K562 (cell line): Measurements from ENCODE around the gene C22orf42. TPM values are rescaled to one million over a fixed set of nuclear protein-coding genes. Genes with fewer than 3 reads are reported as not detected.

Experiments used
- ATAC-seq: fragments of 200-7000 bp; cut with Tn5 transposase; 3 replicates; pipeline ENCODE4 v1.9.1; 2020; ENCODE audit warnings: moderate library complexity
- BruUV-seq: library from RNA; stranded (reverse); fragments of 400-500 nt; replicated peaks from 2 replicates; lab custom pipeline; 2021; lab: Mats Ljungman, UMichigan
- CTCF ChIA-PET: fragments of 300-600 bp; formaldehyde crosslinking; extraction: SDS; loops from one replicate; lab custom pipeline; 2021; ENCODE audit warnings: low intra/inter-chr PET ratio; lab: Yijun Ruan, JAX
- POLR2A ChIA-PET: fragments of 300-600, 350-650 bp; sonication (Branson Sonifier 250); formaldehyde crosslinking; extraction: SDS; loops from one replicate; lab custom pipeline; 2021; ENCODE audit warnings: antibody characterized with exemption, inconsistent platforms; lab: Yijun Ruan, JAX
- DNase-seq, 4 experiments: peaks; one replicate each; pipeline versions ENCODE4 v3.0.0 to v3.0.0-alpha.2; 2011 to 2018; ENCODE audit warnings: low spot score in 3 of 4, mixed read lengths in 3 of 4; ENCODE audit errors: extremely low read depth in 1 of 4
- FAIRE-seq: peaks from 2 replicates; lab custom pipeline; 2011; peaks lifted over from hg19 to GRCh38; lab: Jason Lieb, UNC
- H2AFZ ChIP-seq: 2 replicates; pipeline ENCODE4 v1.6.0; 2011; ENCODE audit warnings: low read depth, low read length, control low read depth, inconsistent platforms
- H3K27ac ChIP-seq: fragments of 200-600 bp; 3 replicates; pipeline ENCODE4 v1.8.0; 2011; ENCODE audit warnings: low read depth, mild to moderate bottlenecking, control low read depth, inconsistent platforms, low read length, moderate library complexity, mixed read lengths; ENCODE audit errors: extremely low read depth
- H3K27me3 ChIP-seq, 2 experiments: fragments of 300-600 bp in 1 of 2; 2 replicates in 1 of 2; 3 replicates in 1 of 2; pipeline versions ENCODE4 v1.6.0 to v1.8.0; 2011; ENCODE audit warnings: inconsistent platforms in 2 of 2, low read length in 2 of 2, mild to moderate bottlenecking in 1 of 2, mixed read lengths in 1 of 2, moderate library complexity in 1 of 2; ENCODE audit not compliant: control insufficient read depth in 2 of 2, insufficient read depth in 2 of 2
- H3K36me3 ChIP-seq: fragments of 300-600 bp; 3 replicates; pipeline ENCODE4 v1.8.0; 2011; ENCODE audit warnings: mild to moderate bottlenecking, low read length, inconsistent platforms; ENCODE audit not compliant: control insufficient read depth, insufficient read depth
- H3K4me1 ChIP-seq, 2 experiments: fragments of 200-600 bp in 1 of 2; replicated peaks in 1 of 2; 2 replicates in 1 of 2; 3 replicates in 1 of 2; pipeline versions ENCODE4 v1.5.1 to v1.8.0; 2011; ENCODE audit warnings: inconsistent platforms in 2 of 2, low read length in 2 of 2, mild to moderate bottlenecking in 1 of 2, mixed read lengths in 1 of 2, moderate library complexity in 1 of 2; ENCODE audit not compliant: control insufficient read depth in 2 of 2, insufficient read depth in 2 of 2
- H3K4me2 ChIP-seq: 2 replicates; pipeline ENCODE4 v1.6.1; 2011; ENCODE audit warnings: low read length, control low read depth, inconsistent platforms, mixed read lengths; ENCODE audit not compliant: insufficient read depth
- H3K4me3 ChIP-seq: fragments of 200-600 bp; sonication (generic), shearing (Covaris generic); 2 replicates; pipeline ENCODE4 v1.5.1; 2016; ENCODE audit warnings: control low read depth, inconsistent platforms
- H3K79me2 ChIP-seq: fragments of 200-600 bp; 3 replicates; pipeline ENCODE4 v1.8.0; 2011; ENCODE audit warnings: low read length, inconsistent platforms; ENCODE audit not compliant: control insufficient read depth, insufficient read depth
- H3K9ac ChIP-seq, 2 experiments: 2 replicates each; pipeline versions ENCODE4 v1.6.0 to v1.6.1; 2011; ENCODE audit warnings: low read depth in 2 of 2, low read length in 2 of 2, control low read depth in 1 of 2, inconsistent platforms in 1 of 2, mild to moderate bottlenecking in 1 of 2, mixed read lengths in 1 of 2; ENCODE audit not compliant: insufficient read depth in 1 of 2
- H3K9me1 ChIP-seq: one replicate; pipeline ENCODE4 v1.6.0; 2011; ENCODE audit warnings: inconsistent platforms, mild to moderate bottlenecking, low read length, moderate library complexity; ENCODE audit not compliant: control insufficient read depth, insufficient read depth
- H3K9me3 ChIP-seq: replicated peaks from 2 replicates; pipeline ENCODE4 v1.5.1; 2011; ENCODE audit warnings: low read depth, low read length, inconsistent platforms; ENCODE audit not compliant: control insufficient read depth, insufficient read depth
- H4K20me1 ChIP-seq: replicated peaks from 2 replicates; pipeline ENCODE4 v1.6.1; 2011; ENCODE audit warnings: low read length, inconsistent platforms, mixed read lengths; ENCODE audit not compliant: control insufficient read depth, insufficient read depth
- HCFC1 ChIP-seq: IDR thresholded peaks from 2 replicates; pipeline ENCODE4 v1.6.1; 2012; ENCODE audit warnings: low read depth, low read length, improper control_type of control experiment
- HDAC6 ChIP-seq: IDR thresholded peaks from 2 replicates; pipeline ENCODE4 v1.6.1; 2012; ENCODE audit warnings: low read depth, mild to moderate bottlenecking, control low read depth, inconsistent platforms, low read length, moderate library complexity
- KAT2B ChIP-seq: IDR thresholded peaks from one replicate; pipeline ENCODE4 v1.6.1; 2012; ENCODE audit warnings: low read depth, mild to moderate bottlenecking, control low read depth, inconsistent platforms, low read length, moderate library complexity
- MITF ChIP-seq: IDR thresholded peaks from 2 replicates; pipeline ENCODE4 v1.6.1; 2014; ENCODE audit warnings: antibody characterized with exemption
- NELFE ChIP-seq: IDR thresholded peaks from 2 replicates; pipeline ENCODE4 v1.6.1; 2011; ENCODE audit warnings: mild to moderate bottlenecking; ENCODE audit not compliant: insufficient read depth, insufficient read length
- TSC22D4 ChIP-seq: fragments of 450-650 bp; IDR thresholded peaks from 2 replicates; pipeline ENCODE4 v1.6.1; 2016; ENCODE audit warnings: missing genetic modification characterization, missing biosample characterization, control low read depth
- ZBTB1 ChIP-seq: sonication (generic); formaldehyde crosslinking; IDR thresholded peaks from 2 replicates; pipeline ENCODE4 v1.8.1; 2023; ENCODE audit warnings: missing genetic modification reagents, low read depth, mild to moderate bottlenecking, borderline replicate concordance
- ZFPM2 ChIP-seq: fragments of 250-450 bp; sonication (Bioruptor Pico); IDR thresholded peaks from 2 replicates; pipeline ENCODE4 v1.5.1; 2022; ENCODE audit warnings: mild to moderate bottlenecking
- ZKSCAN3 ChIP-seq: fragments of 250-450 bp; sonication (Bioruptor Pico); IDR thresholded peaks from 2 replicates; pipeline ENCODE4 v1.4.0; 2020
- ZNF347 ChIP-seq: fragments of 450-650 bp; formaldehyde crosslinking; IDR thresholded peaks from 2 replicates; pipeline ENCODE4 v1.4.0; 2020; ENCODE audit warnings: low read depth, mild to moderate bottlenecking, moderate library complexity
- ZNF655 ChIP-seq: fragments of 250-450 bp; sonication (Bioruptor Pico); IDR thresholded peaks from 2 replicates; pipeline ENCODE4 v1.5.0; 2021
- WGBS: fragments of 100-300 bp; shearing (Covaris generic); methylation state at CpG from one replicate; pipeline ENCODE4 v1.1.6; 2016; ENCODE audit warnings: low coverage, mixed read lengths; ENCODE audit not compliant: insufficient coverage; ENCODE audit errors: missing lambda C conversion rate; 5-methylcytosine and 5-hydroxymethylcytosine counted together
- in situ Hi-C: fragments of 300-500 bp; cut with MboI; formaldehyde crosslinking; loops from 4 replicates; pipeline ENCODE4 v1.15.0; 2018; ENCODE audit warnings: inconsistent platforms, mixed read lengths
- intact Hi-C: fragments of 100-400 bp; cut with micrococcal nuclease; formaldehyde crosslinking; loops from 2 replicates; pipeline ENCODE4 v1.14.2; 2022
- polyA plus RNA-seq, 8 experiments: library from polyadenylated mRNA; depleted of rRNA in 4 of 8; stranded (reverse) in 5 of 8; unstranded in 3 of 8; fragments of >200 nt; fragmentation: Nextera tagmentation in 2 of 8; fragmentation: Illumina TruSeq in 1 of 8; extraction: Ambion mirVana in 2 of 8; extraction: Trizol in 1 of 8; gene quantifications; 2 replicates each; pipeline versions ENCODE4 v1.2.1 to v1.2.3, GENCODE V29; 2011 to 2014; ENCODE audit warnings: inconsistent platforms in 1 of 8, missing spikeins in 1 of 8
- total RNA-seq, 7 experiments: library from RNA; depleted of rRNA in 6 of 7; stranded (reverse); fragments of >200 nt in 6 of 7; fragmentation: Illumina TruSeq in 2 of 7; extraction: Trizol in 2 of 7; gene quantifications; 2 replicates each; pipeline versions ENCODE4 v1.2.1 to v1.2.3, GENCODE V29; 2011 to 2021; ENCODE audit warnings: low replicate concordance in 1 of 7
- TF ChIP-seq, protein P1 (sequence below): fragments of 250-450 bp; sonication (Bioruptor Pico); IDR thresholded peaks from 2 replicates; pipeline ENCODE4 v1.4.0; 2020; ENCODE audit warnings: borderline replicate concordance

C22orf42 gene
- total and polyA plus RNA-seq, 9 of the 15 experiments (the other 6 are each of a cell fraction or from before 2014, with no cell fraction given), result not detected

- Histone ChIP-seq H3K27me3 (peaks cover 0 to 9% of the 10 kb centered on the region in 2 experiments; a peak in 1 of 5 replicates), H3K9me3 (no peaks in the 10 kb centered on the region), H3K36me3 (no peaks in the 10 kb centered on the region), H3K4me3 (no peak overlapping the region), H3K9ac (no peak overlapping the region), H3K79me2 (no peaks in the 10 kb centered on the region), H3K27ac (no peak overlapping the region), H3K4me1 (no peaks in the 10 kb centered on the region), H2AFZ (no peak overlapping the region), H4K20me1 (no peaks in the 10 kb centered on the region), H3K9me1 (no peaks in the 10 kb centered on the region), H3K4me2 (no peak overlapping the region)
- intact Hi-C loops (no loop called here), in situ Hi-C loops (no loop called here)
- DNase-seq (no peak), ATAC-seq (no peak; the same call in 2 of the 3 replicates), FAIRE-seq (no peak)
- ChIA-PET POLR2A (no interaction called here), CTCF (no interaction called here)
- 1% methylated on average over 10 of the region's 10 CpGs for WGBS
- no TSS peak for BruUV-seq
- no peak for TF ChIP-seq ZKSCAN3 (CRISPR knock-in tag)
- TF ChIP-seq ZFPM2 (CRISPR knock-in tag), result no peak
These were observed 35.4 kb downstream of the C22orf42 start for GRCh38 chr22:32123657-32124056.

DNA sequence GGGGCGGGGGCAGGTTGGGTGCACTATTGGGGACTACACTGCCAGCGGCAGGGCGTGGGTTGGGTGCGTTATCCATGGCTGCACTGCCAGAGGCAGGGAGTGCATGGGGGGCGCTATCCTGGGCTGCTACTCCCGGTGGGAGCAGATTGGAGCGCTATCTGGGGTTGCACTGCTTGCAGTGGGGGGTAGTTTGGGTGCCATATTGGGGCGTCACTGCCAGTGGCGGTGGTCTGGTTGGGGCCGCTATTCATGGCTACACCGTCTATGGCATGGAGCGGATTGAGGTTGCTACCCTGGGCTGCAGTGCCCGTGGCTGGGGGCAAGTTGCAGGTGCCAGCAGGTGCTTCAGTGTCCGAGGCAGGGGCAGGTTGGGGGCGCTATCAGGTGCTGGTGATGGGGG, 36.2 kb downstream of the C22orf42 start:
- H3K4me3 ChIP-seq, result no peak overlapping the region
- H3K27ac ChIP-seq, result no peak overlapping the region
- ChIA-PET CTCF (no interaction called here), POLR2A (no interaction called here)
- H3K4me1 ChIP-seq, result no peaks in the 10 kb centered on the region
- ATAC-seq, result no peak
- 0 out of 5 replicates have a peak, but pooled peaks cover 0 to 6% of the 10 kb centered on the region in 2 experiments for H3K27me3 ChIP-seq
- 4% methylated on average over 12 of the region's 15 CpGs for WGBS
- no peaks in the 10 kb centered on the region for H3K9me3 ChIP-seq
- no peaks in the 10 kb centered on the region for H3K79me2 ChIP-seq
- no peak for FAIRE-seq
- no peaks in the 10 kb centered on the region for H4K20me1 ChIP-seq
- intact Hi-C loops (no loop called here), in situ Hi-C loops (no loop called here)
- no peaks in the 10 kb centered on the region for H3K36me3 ChIP-seq
- no peak overlapping the region for H2AFZ ChIP-seq
- H3K9ac ChIP-seq, result no peak overlapping the region
- DNase-seq, result no peak
- no peaks in the 10 kb centered on the region for H3K9me1 ChIP-seq
- no peak overlapping the region for H3K4me2 ChIP-seq
- BruUV-seq, result no TSS peak
- TF ChIP-seq ZBTB1 (no peak), KAT2B (no peak), NELFE (no peak), TSC22D4 (tag) (no peak), ZKSCAN3 (CRISPR knock-in tag) (no peak), ZNF347 (CRISPR knock-in tag) (no peak), ZNF655 (CRISPR knock-in tag) (no peak), HCFC1 (no peak), MITF (no peak), HDAC6 (no peak)
- TF ChIP-seq, protein P1, sequence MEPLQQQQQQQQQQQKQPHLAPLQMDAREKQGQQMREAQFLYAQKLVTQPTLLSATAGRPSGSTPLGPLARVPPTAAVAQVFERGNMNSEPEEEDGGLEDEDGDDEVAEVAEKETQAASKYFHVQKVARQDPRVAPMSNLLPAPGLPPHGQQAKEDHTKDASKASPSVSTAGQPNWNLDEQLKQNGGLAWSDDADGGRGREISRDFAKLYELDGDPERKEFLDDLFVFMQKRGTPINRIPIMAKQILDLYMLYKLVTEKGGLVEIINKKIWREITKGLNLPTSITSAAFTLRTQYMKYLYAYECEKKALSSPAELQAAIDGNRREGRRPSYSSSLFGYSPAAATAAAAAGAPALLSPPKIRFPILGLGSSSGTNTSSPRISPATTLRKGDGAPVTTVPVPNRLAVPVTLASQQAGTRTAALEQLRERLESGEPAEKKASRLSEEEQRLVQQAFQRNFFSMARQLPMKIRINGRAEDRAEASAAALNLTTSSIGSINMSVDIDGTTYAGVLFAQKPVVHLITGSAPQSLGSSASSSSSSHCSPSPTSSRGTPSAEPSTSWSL (CRISPR knock-in tag), result no peak
